Measurements from ENCODE around the gene NPHP1. TPM values are rescaled to one million over a fixed set of nuclear protein-coding genes. Genes with fewer than 3 reads are reported as not detected.

The NPHP1 gene
- total and polyA plus RNA-seq, 10 donors: 1.2 to 4.6 (median 2.6) TPM

DNA sequence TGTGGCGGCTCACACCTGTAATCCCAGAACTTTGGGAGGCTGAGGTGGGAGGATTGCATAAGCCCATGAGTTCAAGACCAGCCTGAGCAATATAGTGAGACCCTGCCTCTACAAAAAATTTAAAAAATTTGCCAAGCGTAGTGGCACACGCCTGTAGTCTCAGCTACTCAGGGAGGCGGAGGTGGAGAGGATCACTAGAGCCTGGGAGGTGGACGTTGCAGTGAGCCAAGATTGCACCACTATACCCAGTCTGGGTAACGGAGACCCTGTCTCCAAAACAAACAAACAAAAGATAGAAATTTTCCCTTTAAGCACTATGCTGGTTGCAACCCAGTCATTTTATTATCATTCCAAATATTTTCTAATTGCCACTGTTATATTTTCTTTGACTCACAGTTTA, 32.3 kb downstream of the NPHP1 start:
- 88 to 96% (median 94%) methylated on average over 6 of the region's 6 CpGs for WGBS, 5 donors
- no peak overlapping the region for H3K4me3 ChIP-seq
- H3K27ac ChIP-seq: no peak overlapping the region
- TF ChIP-seq, protein P1, sequence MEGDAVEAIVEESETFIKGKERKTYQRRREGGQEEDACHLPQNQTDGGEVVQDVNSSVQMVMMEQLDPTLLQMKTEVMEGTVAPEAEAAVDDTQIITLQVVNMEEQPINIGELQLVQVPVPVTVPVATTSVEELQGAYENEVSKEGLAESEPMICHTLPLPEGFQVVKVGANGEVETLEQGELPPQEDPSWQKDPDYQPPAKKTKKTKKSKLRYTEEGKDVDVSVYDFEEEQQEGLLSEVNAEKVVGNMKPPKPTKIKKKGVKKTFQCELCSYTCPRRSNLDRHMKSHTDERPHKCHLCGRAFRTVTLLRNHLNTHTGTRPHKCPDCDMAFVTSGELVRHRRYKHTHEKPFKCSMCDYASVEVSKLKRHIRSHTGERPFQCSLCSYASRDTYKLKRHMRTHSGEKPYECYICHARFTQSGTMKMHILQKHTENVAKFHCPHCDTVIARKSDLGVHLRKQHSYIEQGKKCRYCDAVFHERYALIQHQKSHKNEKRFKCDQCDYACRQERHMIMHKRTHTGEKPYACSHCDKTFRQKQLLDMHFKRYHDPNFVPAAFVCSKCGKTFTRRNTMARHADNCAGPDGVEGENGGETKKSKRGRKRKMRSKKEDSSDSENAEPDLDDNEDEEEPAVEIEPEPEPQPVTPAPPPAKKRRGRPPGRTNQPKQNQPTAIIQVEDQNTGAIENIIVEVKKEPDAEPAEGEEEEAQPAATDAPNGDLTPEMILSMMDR (IDR thresholded peaks at IDR 0.05 in 8 of 11, conservative IDR thresholded peaks at IDR 0.05 in 3 of 11): no peak
- no peak for TF ChIP-seq POLR2A (IDR thresholded peaks at IDR 0.05)
- H3K36me3 ChIP-seq: no peaks in the 10 kb centered on the region
- peaks cover 0 to 6% (median 0%) of the 10 kb centered on the region in 6 donors for H3K4me1 ChIP-seq
- H3K9me3 ChIP-seq: no peaks in the 10 kb centered on the region
- no peaks in the 10 kb centered on the region for H3K27me3 ChIP-seq (replicated peaks in 1 of 7)
- no peak for DNase-seq
- intact Hi-C loops (cut with DNase I; ENCODE audit: low total_unique reads): no loop called here

DNA sequence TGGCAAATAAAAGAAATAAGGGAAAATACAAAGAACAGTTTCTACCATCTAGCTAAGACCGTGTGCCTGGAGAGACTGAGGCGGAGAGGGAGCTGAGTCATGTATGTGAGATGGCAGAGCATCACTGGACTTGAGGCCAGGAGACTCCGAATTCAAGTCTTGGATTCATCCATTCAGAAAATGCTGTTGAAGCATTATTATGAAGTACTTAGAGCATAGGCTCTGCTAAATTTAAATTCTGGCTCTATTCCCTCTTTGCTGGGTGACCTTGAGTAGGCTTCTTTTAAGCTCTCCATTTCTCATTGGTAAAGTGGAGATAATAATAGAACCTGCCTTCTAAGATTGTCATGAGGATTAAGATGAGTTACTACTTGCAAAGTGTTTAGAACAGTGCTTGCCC, 34.7 kb downstream of the NPHP1 start:
- intact Hi-C loops (cut with DNase I; ENCODE audit: low total_unique reads): no loop called here
- DNase-seq: no peak
- 85 to 95% (median 93%) methylated on average over 3 of the region's 3 CpGs for WGBS, 5 donors
- TF ChIP-seq POLR2A (IDR thresholded peaks at IDR 0.05) (no peak), POLR2AphosphoS5 (IDR thresholded peaks at IDR 0.05) (no peak)
- TF ChIP-seq, protein P1 (IDR thresholded peaks at IDR 0.05 in 8 of 11, conservative IDR thresholded peaks at IDR 0.05 in 3 of 11): no peak
- Histone ChIP-seq H3K27ac (no peak overlapping the region), H3K36me3 (no peaks in the 10 kb centered on the region), H3K4me3 (no peak overlapping the region), H3K27me3 (replicated peaks in 1 of 7) (no peaks in the 10 kb centered on the region), H3K4me1 (peaks cover 0 to 6% (median 0%) of the 10 kb centered on the region in 6 donors), H3K9me3 (no peaks in the 10 kb centered on the region)

DNA sequence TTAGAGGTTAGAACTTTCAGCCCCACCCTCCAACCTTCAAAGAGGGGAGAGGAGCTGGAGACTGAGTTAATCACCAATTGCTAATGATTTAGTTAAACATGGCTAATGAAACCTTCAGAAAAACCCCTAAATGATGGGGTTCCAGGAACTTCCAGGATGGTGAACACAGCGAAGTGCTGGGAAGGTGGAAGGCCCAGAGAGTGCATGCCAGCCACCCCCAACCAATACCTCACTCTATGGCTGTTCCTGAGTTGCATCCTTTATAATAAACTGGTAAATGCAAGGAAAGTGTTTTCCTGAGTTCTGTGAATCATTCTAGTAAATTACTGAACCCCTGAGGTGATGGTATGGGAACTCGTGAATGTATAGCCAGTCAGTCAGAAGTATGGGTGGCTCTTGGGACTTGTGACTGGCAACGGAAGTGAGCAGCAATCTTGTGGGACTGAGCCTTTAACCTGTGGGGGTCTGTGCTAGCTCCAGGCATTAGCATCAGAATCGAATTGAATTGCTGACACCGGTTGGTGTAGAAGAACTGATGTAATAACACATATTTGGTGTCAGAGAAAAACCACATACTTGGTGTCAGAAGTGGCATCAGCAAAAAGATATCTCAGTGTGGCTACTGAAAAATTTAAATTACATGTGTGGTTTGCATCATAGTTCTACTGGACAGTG, 37.4 kb downstream of the NPHP1 start:
- Histone ChIP-seq H3K27ac (no peak overlapping the region), H3K36me3 (no peaks in the 10 kb centered on the region), H3K4me1 (peaks cover 0 to 6% (median 0%) of the 10 kb centered on the region in 6 donors), H3K9me3 (no peaks in the 10 kb centered on the region), H3K4me3 (no peak overlapping the region), H3K27me3 (replicated peaks in 1 of 7) (no peaks in the 10 kb centered on the region)
- no peak for TF ChIP-seq POLR2A (IDR thresholded peaks at IDR 0.05)
- no peak for TF ChIP-seq POLR2AphosphoS5 (IDR thresholded peaks at IDR 0.05)
- TF ChIP-seq, protein P1 (IDR thresholded peaks at IDR 0.05 in 8 of 11, conservative IDR thresholded peaks at IDR 0.05 in 3 of 11): no peak
- intact Hi-C loops (cut with DNase I; ENCODE audit: low total_unique reads): no loop called here
- 81 to 89% (median 84%) methylated on average over 5 of the region's 5 CpGs for WGBS, 5 donors
- no peak for DNase-seq

DNA sequence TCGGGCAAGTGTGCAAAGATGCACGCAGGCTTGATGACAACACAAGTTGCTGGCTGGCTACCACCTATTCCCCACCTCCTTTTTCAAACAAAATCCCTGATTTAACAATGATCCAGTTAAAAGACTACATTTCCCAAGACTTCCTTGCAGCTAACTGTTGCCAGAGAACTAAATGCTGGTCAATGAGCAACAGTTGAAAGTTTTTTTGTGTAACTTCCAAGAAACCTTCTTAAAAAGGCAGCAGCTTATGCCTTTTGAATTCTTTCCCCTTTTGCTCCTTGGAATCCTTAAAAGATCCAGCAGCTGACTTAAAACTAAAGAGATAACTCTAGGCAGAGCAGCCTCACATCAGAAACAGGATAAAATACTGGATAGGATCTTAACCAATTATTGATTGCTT, 38.5 kb downstream of the NPHP1 start:
- Histone ChIP-seq H3K27ac (no peak overlapping the region), H3K36me3 (no peaks in the 10 kb centered on the region), H3K9me3 (no peaks in the 10 kb centered on the region), H3K4me3 (no peak overlapping the region), H3K4me1 (peaks cover 0 to 6% (median 0%) of the 10 kb centered on the region in 6 donors), H3K27me3 (replicated peaks in 1 of 7) (no peaks in the 10 kb centered on the region)
- intact Hi-C loops (cut with DNase I; ENCODE audit: low total_unique reads): no loop called here
- no peak for DNase-seq
- TF ChIP-seq, protein P1 (IDR thresholded peaks at IDR 0.05 in 8 of 11, conservative IDR thresholded peaks at IDR 0.05 in 3 of 11): no peak
- TF ChIP-seq POLR2A (IDR thresholded peaks at IDR 0.05) (no peak), POLR2AphosphoS5 (IDR thresholded peaks at IDR 0.05) (no peak)
- WGBS, 5 donors: 89 to 94% (median 92%) methylated on average over 2 of the region's 2 CpGs
